ENCODE results near the gene STARD3.

STARD3 gene

DNA sequence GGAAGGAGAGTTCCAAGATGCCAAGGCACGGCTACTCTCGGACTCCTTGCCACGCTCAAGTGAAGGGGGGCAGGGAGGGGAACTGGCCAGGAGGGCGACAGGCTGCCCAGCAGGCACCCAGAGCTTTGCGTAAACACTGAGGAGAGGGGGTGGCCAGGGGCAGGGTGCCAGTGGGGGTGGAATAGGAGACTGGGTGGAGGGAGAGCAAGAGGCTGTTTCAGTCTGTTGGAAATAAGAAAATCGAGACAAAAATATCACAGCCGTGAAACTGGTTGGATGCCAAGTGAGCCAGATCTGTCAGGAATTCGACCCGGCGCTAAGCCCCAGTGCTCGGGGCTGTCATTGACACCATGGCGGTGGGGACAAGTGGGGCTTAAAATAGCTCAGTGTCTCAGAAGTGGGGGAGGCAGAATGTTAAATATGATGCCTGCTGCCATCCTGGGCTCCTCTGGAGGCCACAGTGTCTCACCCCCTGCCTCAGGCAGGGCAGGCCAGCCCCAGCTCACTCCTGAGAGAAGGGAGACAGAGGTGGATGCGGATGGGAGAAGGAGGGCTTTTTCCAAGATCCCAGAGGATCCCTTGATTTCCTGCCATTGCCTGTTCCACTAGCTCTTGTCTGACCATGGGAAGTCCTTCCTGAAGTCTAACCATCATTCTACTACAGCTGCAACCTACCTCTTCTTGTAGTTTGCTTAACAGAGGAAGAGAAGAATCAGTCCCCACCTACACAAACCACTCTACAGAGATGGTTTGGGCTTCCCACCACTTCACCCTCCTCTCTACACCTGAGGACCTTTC, 40.8 kb downstream of the STARD3 start:
- H3K4me1 ChIP-seq (ENCODE audit: low read depth, poor library complexity, severe bottlenecking) = no peaks in the 10 kb centered on the region

DNA sequence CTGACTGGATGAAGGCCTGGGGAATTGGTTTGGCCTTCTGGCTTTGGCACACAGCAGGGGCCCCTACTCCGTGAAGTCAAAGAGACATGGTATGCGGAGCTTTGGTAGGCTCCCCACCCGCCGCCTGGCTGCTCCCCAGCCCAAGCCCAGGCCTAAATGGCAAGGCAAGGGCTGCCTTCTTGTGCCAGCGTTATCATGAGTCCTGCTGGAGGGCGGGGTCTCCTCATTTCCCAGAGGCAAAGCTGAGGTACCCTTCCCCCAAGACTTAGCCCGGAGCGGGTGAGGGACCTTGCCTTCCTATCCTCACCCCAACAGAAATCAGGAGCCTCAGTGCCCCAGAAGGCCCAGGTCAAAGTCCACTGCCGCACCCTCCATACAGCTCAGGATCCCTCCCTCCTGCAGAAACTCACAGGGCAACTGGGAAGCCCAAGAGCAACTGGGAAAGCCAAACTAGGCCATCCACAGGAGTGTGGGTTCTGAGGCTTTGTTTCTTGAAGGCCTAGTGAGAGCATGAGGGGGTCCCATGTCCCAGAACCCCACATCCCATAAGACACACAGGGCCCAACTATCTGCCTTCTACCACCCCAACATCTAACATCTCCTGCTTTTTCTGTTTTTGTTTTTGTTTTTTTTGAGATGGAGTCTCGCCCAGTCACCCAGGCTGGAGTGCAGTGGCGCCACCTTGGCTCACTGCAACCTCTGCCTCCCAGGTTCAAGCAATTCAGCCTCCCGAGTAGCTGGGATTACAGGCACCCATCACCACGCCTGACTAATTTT, 41.6 kb downstream of the STARD3 start:
- H3K27me3 ChIP-seq (ENCODE audit: insufficient read depth, low read depth) = no peaks in the 10 kb centered on the region
- no peaks in the 10 kb centered on the region for H4K20me1 ChIP-seq (ENCODE audit: insufficient read depth)
- no peaks in the 10 kb centered on the region for H3K4me1 ChIP-seq (ENCODE audit: low read depth, poor library complexity, severe bottlenecking)
- H3K4me2 ChIP-seq = no peak overlapping the region
- no peaks in the 10 kb centered on the region for H3K36me3 ChIP-seq (ENCODE audit: insufficient read depth)
- TF ChIP-seq, protein P1, sequence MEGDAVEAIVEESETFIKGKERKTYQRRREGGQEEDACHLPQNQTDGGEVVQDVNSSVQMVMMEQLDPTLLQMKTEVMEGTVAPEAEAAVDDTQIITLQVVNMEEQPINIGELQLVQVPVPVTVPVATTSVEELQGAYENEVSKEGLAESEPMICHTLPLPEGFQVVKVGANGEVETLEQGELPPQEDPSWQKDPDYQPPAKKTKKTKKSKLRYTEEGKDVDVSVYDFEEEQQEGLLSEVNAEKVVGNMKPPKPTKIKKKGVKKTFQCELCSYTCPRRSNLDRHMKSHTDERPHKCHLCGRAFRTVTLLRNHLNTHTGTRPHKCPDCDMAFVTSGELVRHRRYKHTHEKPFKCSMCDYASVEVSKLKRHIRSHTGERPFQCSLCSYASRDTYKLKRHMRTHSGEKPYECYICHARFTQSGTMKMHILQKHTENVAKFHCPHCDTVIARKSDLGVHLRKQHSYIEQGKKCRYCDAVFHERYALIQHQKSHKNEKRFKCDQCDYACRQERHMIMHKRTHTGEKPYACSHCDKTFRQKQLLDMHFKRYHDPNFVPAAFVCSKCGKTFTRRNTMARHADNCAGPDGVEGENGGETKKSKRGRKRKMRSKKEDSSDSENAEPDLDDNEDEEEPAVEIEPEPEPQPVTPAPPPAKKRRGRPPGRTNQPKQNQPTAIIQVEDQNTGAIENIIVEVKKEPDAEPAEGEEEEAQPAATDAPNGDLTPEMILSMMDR (conservative IDR thresholded peaks at IDR 0.05; ENCODE audit: low read depth, low read length) = no peak
- H3K4me3 ChIP-seq (IDR thresholded peaks at IDR 0.05; ENCODE audit: insufficient read depth, low read depth, low read length) = no peak overlapping the region
- no peak overlapping the region for H3K27ac ChIP-seq
- no peak overlapping the region for H3K9ac ChIP-seq
- H2AFZ ChIP-seq (ENCODE audit: low read depth) = no peak overlapping the region
- H3K79me2 ChIP-seq (ENCODE audit: insufficient read depth, low read depth) = no peaks in the 10 kb centered on the region

More for the DNA sequence above, 40.8 kb downstream of the STARD3 start:
- no peaks in the 10 kb centered on the region for H3K27me3 ChIP-seq (ENCODE audit: insufficient read depth, low read depth)
- no peaks in the 10 kb centered on the region for H4K20me1 ChIP-seq (ENCODE audit: insufficient read depth)
- H2AFZ ChIP-seq (ENCODE audit: low read depth) = no peak overlapping the region
- H3K36me3 ChIP-seq (ENCODE audit: insufficient read depth) = no peaks in the 10 kb centered on the region
- TF ChIP-seq, protein P1 (conservative IDR thresholded peaks at IDR 0.05; ENCODE audit: low read depth, low read length) = no peak
- no peak overlapping the region for H3K9ac ChIP-seq
- no peak overlapping the region for H3K27ac ChIP-seq
- H3K79me2 ChIP-seq (ENCODE audit: insufficient read depth, low read depth) = no peaks in the 10 kb centered on the region
- H3K4me2 ChIP-seq = no peak overlapping the region
- no peak overlapping the region for H3K4me3 ChIP-seq (IDR thresholded peaks at IDR 0.05; ENCODE audit: insufficient read depth, low read depth, low read length)

DNA sequence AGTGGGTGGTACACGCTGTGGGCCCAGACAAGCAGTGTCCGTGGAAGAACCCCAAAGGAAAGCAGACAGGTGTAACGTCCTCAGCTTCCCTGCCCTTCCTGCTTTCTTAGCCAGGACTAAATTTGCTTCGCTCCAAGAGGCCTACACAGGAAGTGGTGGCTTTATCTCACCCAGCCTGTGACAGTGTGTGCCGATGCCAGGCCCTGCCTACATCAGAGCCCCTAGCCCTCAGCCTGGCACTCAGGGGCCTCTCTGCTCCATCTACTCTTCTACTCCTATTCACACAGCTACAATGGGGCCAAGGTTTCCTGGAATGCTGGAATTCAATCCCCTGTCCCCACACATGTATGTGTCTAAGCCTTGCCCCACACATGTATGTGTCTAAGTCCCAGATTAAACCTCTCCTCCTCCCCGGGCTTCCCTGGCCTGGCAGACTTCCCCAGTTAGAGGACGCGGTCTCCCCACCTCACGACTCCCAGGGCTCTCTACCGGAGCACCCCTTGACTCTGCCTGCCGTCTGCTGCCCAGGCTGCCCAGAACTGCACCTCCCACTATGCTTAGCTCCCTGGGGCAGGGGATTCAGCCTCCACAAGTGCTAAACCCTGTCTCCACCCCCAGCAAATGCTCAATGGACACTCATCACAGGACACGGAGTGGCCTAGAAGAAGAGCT, 42.7 kb downstream of the STARD3 start:
- Histone ChIP-seq H3K4me3 (IDR thresholded peaks at IDR 0.05; ENCODE audit: insufficient read depth, low read depth, low read length) (no peak overlapping the region), H3K4me2 (no peak overlapping the region), H3K27ac (no peak overlapping the region), H2AFZ (ENCODE audit: low read depth) (no peak overlapping the region), H3K9ac (no peak overlapping the region), H3K79me2 (ENCODE audit: insufficient read depth, low read depth) (no peaks in the 10 kb centered on the region), H3K4me1 (ENCODE audit: low read depth, poor library complexity, severe bottlenecking) (no peaks in the 10 kb centered on the region), H4K20me1 (ENCODE audit: insufficient read depth) (no peaks in the 10 kb centered on the region), H3K27me3 (ENCODE audit: insufficient read depth, low read depth) (no peaks in the 10 kb centered on the region), H3K36me3 (ENCODE audit: insufficient read depth) (no peaks in the 10 kb centered on the region)
- TF ChIP-seq, protein P1 (conservative IDR thresholded peaks at IDR 0.05; ENCODE audit: low read depth, low read length) = no peak

DNA sequence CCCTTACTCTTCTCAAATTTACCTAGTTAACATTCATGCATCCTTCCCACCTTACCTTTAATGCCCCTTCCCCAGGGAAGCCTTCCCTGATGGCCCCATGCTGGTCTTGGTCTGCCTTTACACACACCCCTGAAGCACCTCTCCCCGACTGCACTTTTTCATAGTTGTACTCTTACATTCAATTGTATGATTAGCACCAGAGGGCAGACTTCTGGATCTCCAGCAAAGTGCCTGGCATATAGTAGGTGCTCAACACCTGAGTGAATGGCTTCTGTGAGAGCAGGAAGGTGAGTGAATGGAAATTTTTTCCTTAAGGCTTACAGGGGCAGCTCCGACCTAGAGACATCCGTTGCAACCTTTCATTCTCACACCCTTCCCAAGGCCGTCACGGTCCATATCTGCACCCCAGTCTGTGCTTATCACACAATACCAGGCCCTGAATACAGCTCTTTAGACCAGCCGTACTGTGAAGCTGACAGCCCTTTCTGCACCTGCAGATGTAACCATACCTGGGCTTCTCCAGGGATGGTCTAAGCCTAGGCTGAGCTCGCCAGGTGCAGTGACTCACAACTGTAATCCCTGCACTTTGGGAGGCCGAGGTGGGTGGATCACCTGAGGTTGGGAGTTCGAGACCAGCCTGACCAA, 46.5 kb downstream of the STARD3 start:
- no peak overlapping the region for H3K4me3 ChIP-seq (IDR thresholded peaks at IDR 0.05; ENCODE audit: insufficient read depth, low read depth, low read length)

More for the DNA sequence above, 46.5 kb downstream of the STARD3 start:
- TF ChIP-seq, protein P1 (conservative IDR thresholded peaks at IDR 0.05; ENCODE audit: low read depth, low read length) = no peak
- Histone ChIP-seq H3K27me3 (ENCODE audit: insufficient read depth, low read depth) (no peaks in the 10 kb centered on the region), H3K27ac (no peak overlapping the region), H3K36me3 (ENCODE audit: insufficient read depth) (no peaks in the 10 kb centered on the region), H3K4me2 (no peak overlapping the region), H2AFZ (ENCODE audit: low read depth) (no peak overlapping the region), H3K9ac (no peak overlapping the region), H3K4me1 (ENCODE audit: low read depth, poor library complexity, severe bottlenecking) (peaks cover 6% of the 10 kb centered on the region), H3K79me2 (ENCODE audit: insufficient read depth, low read depth) (no peaks in the 10 kb centered on the region), H4K20me1 (ENCODE audit: insufficient read depth) (no peaks in the 10 kb centered on the region)
